Activated naive CD8-positive, alpha-beta T cell treated with anti-CD3 and anti-CD28 coated beads, Interleukin-2, amount 50 U/mL, for 24 hours (primary cell): Measurements from ENCODE around the gene ATRX.
"Not testable (repeated sequence)": the region's sequence is repeated elsewhere in the genome, so short reads cannot be mapped to it uniquely, and the experiment has no call there.

Experiments
- ATAC-seq: fragments of 150-1000 bp; cut with Tn5 transposase; one replicate; pipeline ENCODE4 v1.10.0; 2021
- DNase-seq: peaks from one replicate; pipeline ENCODE4 v3.0.0; 2021
- H3K27ac Mint-ChIP-seq: one replicate; pipeline ENCODE4 v1.8.0; 2021; ENCODE audit warnings: mild to moderate bottlenecking, mixed read lengths
- H3K27me3 Mint-ChIP-seq: one replicate; pipeline ENCODE4 v1.8.0; 2021; ENCODE audit warnings: mixed read lengths
- H3K36me3 Mint-ChIP-seq: one replicate; pipeline ENCODE4 v1.8.0; 2021; ENCODE audit warnings: low read depth, mixed read lengths
- H3K4me1 Mint-ChIP-seq: one replicate; pipeline ENCODE4 v1.8.0; 2021; ENCODE audit warnings: mixed read lengths
- H3K4me3 Mint-ChIP-seq: one replicate; pipeline ENCODE4 v1.8.0; 2021; ENCODE audit warnings: mild to moderate bottlenecking, moderate library complexity, mixed read lengths
- H3K9me3 Mint-ChIP-seq: one replicate; pipeline ENCODE4 v1.8.0; 2021; ENCODE audit warnings: mixed read lengths

The ATRX gene

GRCh38 chrX:77768787-77769186 lies 17.2 kb downstream of the ATRX start:
- Mint-ChIP-seq H3K27ac (peak overlapping the region; percentile 69), H3K36me3 (peaks cover 2% of the 10 kb centered on the region), H3K9me3 (no peaks in the 10 kb centered on the region), H3K4me1 (peaks cover 29% of the 10 kb centered on the region), H3K27me3 (no peaks in the 10 kb centered on the region), H3K4me3 (no peak overlapping the region)
- ATAC-seq (peak; percentile 24), DNase-seq (no peak)

GRCh38 chrX:77766212-77766611 lies 19.8 kb downstream of the ATRX start:
- H3K27me3 Mint-ChIP-seq, result not testable (repeated sequence)
- peaks cover 26% of the 10 kb centered on the region for H3K4me1 Mint-ChIP-seq

GRCh38 chrX:77755561-77755960 lies 30.5 kb downstream of the ATRX start:
- no peak for ATAC-seq
- no peak for DNase-seq
- Mint-ChIP-seq H3K4me1 (peaks cover 5% of the 10 kb centered on the region), H3K4me3 (no peak overlapping the region), H3K27ac (no peak overlapping the region), H3K9me3 (peaks cover 4% of the 10 kb centered on the region), H3K36me3 (peaks cover 6% of the 10 kb centered on the region), H3K27me3 (no peaks in the 10 kb centered on the region)

More at GRCh38 chrX:77766212-77766611, 19.8 kb downstream of the ATRX start:
- not testable (repeated sequence) for ATAC-seq, H3K36me3 Mint-ChIP-seq, H3K9me3 Mint-ChIP-seq, H3K27ac Mint-ChIP-seq, H3K4me3 Mint-ChIP-seq, DNase-seq

GRCh38 chrX:77753942-77754341 lies 32.1 kb downstream of the ATRX start:
- not testable (repeated sequence) for H3K27me3 Mint-ChIP-seq, H3K4me1 Mint-ChIP-seq, H3K27ac Mint-ChIP-seq, H3K9me3 Mint-ChIP-seq, DNase-seq, ATAC-seq, H3K36me3 Mint-ChIP-seq, H3K4me3 Mint-ChIP-seq

- Mint-ChIP-seq H3K36me3 (no peaks in the 10 kb centered on the region), H3K9me3 (peaks cover 4% of the 10 kb centered on the region), H3K4me3 (no peak overlapping the region), H3K4me1 (peaks cover 19% of the 10 kb centered on the region), H3K27me3 (no peaks in the 10 kb centered on the region), H3K27ac (no peak overlapping the region)
- DNase-seq (no peak), ATAC-seq (no peak)
These were observed 36.3 kb downstream of the ATRX start for GRCh38 chrX:77749695-77750094.

- Mint-ChIP-seq H3K4me1 (peaks cover 51% of the 10 kb centered on the region), H3K36me3 (peaks cover 2% of the 10 kb centered on the region), H3K27ac (no peak overlapping the region), H3K4me3 (no peak overlapping the region), H3K9me3 (no peaks in the 10 kb centered on the region), H3K27me3 (no peaks in the 10 kb centered on the region)
- ATAC-seq (no peak), DNase-seq (no peak)
These were observed 42.3 kb downstream of the ATRX start for GRCh38 chrX:77743720-77744119.

GRCh38 chrX:77742788-77743476 lies 43.1 kb downstream of the ATRX start:
- no peak for ATAC-seq
- H3K9me3 Mint-ChIP-seq, result no peaks in the 10 kb centered on the region
- DNase-seq, result no peak
- H3K27ac Mint-ChIP-seq, result peak overlapping the region; percentile 54
- H3K4me1 Mint-ChIP-seq, result peaks cover 49% of the 10 kb centered on the region
- H3K27me3 Mint-ChIP-seq, result no peaks in the 10 kb centered on the region
- H3K36me3 Mint-ChIP-seq, result peaks cover 2% of the 10 kb centered on the region
- no peak overlapping the region for H3K4me3 Mint-ChIP-seq

GRCh38 chrX:77740376-77740905 lies 45.6 kb downstream of the ATRX start:
- peak overlapping the region; percentile 53 for H3K27ac Mint-ChIP-seq
- H3K9me3 Mint-ChIP-seq, result no peaks in the 10 kb centered on the region
- ATAC-seq (no peak), DNase-seq (no peak)
- no peaks in the 10 kb centered on the region for H3K27me3 Mint-ChIP-seq
- no peak overlapping the region for H3K4me3 Mint-ChIP-seq
- peaks cover 43% of the 10 kb centered on the region for H3K4me1 Mint-ChIP-seq
- H3K36me3 Mint-ChIP-seq, result peaks cover 7% of the 10 kb centered on the region

GRCh38 chrX:77733342-77733741 lies 52.7 kb downstream of the ATRX start:
- H3K4me1 Mint-ChIP-seq, result peaks cover 33% of the 10 kb centered on the region
- no peaks in the 10 kb centered on the region for H3K27me3 Mint-ChIP-seq
- no peak for DNase-seq
- no peak for ATAC-seq
- H3K36me3 Mint-ChIP-seq, result peaks cover 5% of the 10 kb centered on the region
- no peak overlapping the region for H3K27ac Mint-ChIP-seq
- no peaks in the 10 kb centered on the region for H3K9me3 Mint-ChIP-seq
- no peak overlapping the region for H3K4me3 Mint-ChIP-seq

- Mint-ChIP-seq H3K4me3 (no peak overlapping the region), H3K27ac (peak overlapping the region; percentile 31), H3K4me1 (peaks cover 33% of the 10 kb centered on the region)
These were observed 54.1 kb downstream of the ATRX start for GRCh38 chrX:77731821-77732419.

GRCh38 chrX:77726095-77726494 lies 59.9 kb downstream of the ATRX start:
- H3K27me3 Mint-ChIP-seq, H3K27ac Mint-ChIP-seq, H3K9me3 Mint-ChIP-seq, H3K36me3 Mint-ChIP-seq, DNase-seq, H3K4me3 Mint-ChIP-seq, ATAC-seq: not testable (repeated sequence)
- H3K4me1 Mint-ChIP-seq, result peaks cover 24% of the 10 kb centered on the region

More at GRCh38 chrX:77731821-77732419, 54.1 kb downstream of the ATRX start:
- Mint-ChIP-seq H3K36me3 (peaks cover 9% of the 10 kb centered on the region), H3K27me3 (no peaks in the 10 kb centered on the region), H3K9me3 (no peaks in the 10 kb centered on the region)
- no peak for ATAC-seq
- DNase-seq, result no peak

- Mint-ChIP-seq H3K27me3 (no peaks in the 10 kb centered on the region), H3K36me3 (peaks cover 8% of the 10 kb centered on the region), H3K4me3 (no peak overlapping the region), H3K9me3 (no peaks in the 10 kb centered on the region), H3K27ac (no peak overlapping the region), H3K4me1 (peaks cover 37% of the 10 kb centered on the region)
- DNase-seq, result no peak
- ATAC-seq, result no peak
These were observed 62.3 kb downstream of the ATRX start for GRCh38 chrX:77723681-77724080.

GRCh38 chrX:77719388-77719787 lies 66.6 kb downstream of the ATRX start:
- Mint-ChIP-seq H3K4me1 (peaks cover 36% of the 10 kb centered on the region), H3K4me3 (no peak overlapping the region), H3K27ac (no peak overlapping the region)

GRCh38 chrX:77704881-77705280 lies 81.1 kb downstream of the ATRX start:
- H3K9me3 Mint-ChIP-seq, result no peaks in the 10 kb centered on the region
- no peak overlapping the region for H3K27ac Mint-ChIP-seq
- H3K27me3 Mint-ChIP-seq, result no peaks in the 10 kb centered on the region
- DNase-seq, result no peak
- ATAC-seq, result no peak
- peaks cover 9% of the 10 kb centered on the region for H3K36me3 Mint-ChIP-seq
- H3K4me3 Mint-ChIP-seq, result no peak overlapping the region
- H3K4me1 Mint-ChIP-seq, result peaks cover 5% of the 10 kb centered on the region

More at GRCh38 chrX:77719388-77719787, 66.6 kb downstream of the ATRX start:
- Mint-ChIP-seq H3K36me3 (peaks cover 9% of the 10 kb centered on the region), H3K27me3 (no peaks in the 10 kb centered on the region), H3K9me3 (no peaks in the 10 kb centered on the region)
- no peak for DNase-seq
- no peak for ATAC-seq

GRCh38 chrX:77698242-77698641 lies 87.8 kb downstream of the ATRX start:
- Mint-ChIP-seq H3K27me3 (no peaks in the 10 kb centered on the region), H3K27ac (no peak overlapping the region), H3K4me3 (no peak overlapping the region), H3K36me3 (peaks cover 9% of the 10 kb centered on the region), H3K4me1 (peaks cover 11% of the 10 kb centered on the region), H3K9me3 (no peaks in the 10 kb centered on the region)
- no peak for DNase-seq
- no peak for ATAC-seq
